NCI-H82 treated with DMSO at 0.1 percent for 48 hours (cell line): ENCODE data around the gene IRF8.
"Not testable (repeated sequence)": the region's sequence is repeated elsewhere in the genome, so short reads cannot be mapped to it uniquely, and the experiment has no call there.

Experiments used
- DNase-seq: peaks from one replicate; lab custom pipeline; 2025; ENCODE audit not compliant: unreplicated experiment; lab: John Stamatoyannopoulos, UW

IRF8 gene

DNA sequence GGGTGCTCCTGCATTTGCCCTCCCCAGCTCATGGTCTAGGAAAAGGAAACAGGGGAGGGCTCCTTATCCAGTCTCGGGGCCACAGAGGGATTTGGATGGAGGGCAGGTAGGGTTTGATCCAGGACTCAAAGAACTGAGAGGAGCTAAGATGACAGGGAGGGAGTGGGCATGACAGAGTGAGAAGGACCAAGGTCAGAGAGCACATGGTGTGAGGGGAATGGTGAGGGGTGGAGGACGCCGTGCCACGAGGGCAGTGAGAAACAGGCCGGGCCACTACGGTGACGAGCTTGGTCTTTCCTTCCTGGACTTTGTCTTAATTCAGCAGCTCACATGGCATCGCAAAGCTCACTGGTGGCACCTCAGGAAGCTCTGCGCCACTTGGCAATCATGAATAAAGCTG is 35.2 kb downstream of the IRF8 start:
- DNase-seq = no peak

DNA sequence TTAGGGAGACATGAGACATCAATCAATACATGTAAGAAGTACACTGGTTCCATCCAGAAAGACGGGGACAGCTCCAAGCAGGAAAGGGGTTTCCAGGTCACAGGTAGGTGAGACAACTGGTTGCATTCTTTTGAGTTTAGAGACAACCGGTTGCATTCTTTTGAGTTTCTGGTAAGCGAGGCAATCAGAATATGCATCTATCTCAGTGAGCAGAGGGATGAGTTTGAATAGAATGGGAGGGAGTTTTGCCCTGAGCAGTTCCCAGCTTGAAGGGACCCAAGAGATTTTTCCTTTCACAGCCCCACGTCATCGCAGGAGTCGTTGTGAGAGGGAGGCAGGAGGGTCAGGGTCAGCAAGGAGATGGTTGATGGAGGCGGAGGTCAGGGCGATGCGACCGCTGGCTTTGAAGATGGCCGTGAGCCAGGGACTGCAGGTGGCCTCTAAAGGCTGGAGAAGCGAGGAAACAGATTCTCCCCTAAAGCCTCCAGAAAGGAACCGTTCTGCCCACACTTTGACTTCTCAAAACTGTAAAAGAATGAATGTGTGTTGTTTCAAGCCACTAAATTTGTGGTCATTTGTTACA is 36.5 kb downstream of the IRF8 start:
- no peak for DNase-seq

DNA sequence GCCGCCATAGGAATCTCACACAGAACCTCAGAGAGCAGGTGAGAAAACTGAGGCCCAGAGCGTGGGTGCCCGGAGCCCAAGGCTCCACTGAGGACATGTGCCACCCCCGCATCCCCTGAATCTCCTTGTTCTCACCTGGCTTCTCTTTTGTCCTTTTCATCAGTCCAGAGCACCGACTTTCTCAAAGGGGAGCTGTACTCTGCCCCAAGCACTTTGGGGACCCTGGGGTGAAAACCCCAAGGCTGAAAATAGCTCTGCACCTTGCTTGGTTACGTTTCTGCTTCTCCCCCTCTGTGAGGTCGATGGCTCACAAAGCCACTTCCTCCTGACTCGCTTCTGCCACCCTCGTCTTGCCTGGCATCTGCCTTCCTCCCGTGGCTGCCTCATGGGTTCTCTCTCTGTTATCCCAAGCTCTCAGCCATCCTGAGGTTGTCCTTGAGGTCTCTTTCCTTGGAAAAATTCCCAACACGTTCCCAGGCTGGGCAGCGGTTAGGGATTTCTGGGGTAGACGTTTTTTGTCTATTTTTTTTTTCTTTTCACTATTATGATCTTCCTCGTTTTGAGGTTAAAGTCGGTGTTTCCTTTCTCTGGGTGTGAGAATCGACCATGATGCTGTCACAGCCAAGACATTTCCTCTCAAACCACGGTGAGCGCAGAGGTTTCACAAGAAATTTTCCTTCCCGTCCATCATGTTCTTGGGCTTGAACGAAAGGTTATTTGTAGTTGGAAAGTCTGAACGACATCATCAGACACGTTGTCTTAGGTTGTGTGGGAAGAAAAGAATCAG is 37.2 kb downstream of the IRF8 start:
- DNase-seq = no peak

GRCh38 chr16:85936816-85937215 is 37.9 kb downstream of the IRF8 start:
- no peak for DNase-seq

DNA sequence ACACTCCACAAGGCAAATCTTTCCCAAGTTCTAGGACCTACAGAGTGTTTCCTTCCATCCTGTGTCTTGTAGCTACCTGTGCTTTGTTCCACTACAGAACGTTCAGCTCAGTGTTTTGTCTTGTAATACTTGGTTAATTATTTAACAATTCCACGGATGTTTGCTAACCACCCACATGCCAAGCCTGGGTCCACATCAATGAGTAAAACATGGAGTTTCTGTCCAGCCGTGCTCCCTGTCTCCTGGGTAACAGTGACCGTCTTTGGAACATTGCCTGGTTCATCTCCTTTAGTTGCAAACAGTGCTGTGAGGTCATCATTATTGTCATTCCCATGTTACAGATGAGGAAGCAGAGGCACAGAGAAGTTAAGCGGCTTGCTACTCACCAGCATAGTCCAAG is 41.3 kb downstream of the IRF8 start:
- DNase-seq = no peak

DNA sequence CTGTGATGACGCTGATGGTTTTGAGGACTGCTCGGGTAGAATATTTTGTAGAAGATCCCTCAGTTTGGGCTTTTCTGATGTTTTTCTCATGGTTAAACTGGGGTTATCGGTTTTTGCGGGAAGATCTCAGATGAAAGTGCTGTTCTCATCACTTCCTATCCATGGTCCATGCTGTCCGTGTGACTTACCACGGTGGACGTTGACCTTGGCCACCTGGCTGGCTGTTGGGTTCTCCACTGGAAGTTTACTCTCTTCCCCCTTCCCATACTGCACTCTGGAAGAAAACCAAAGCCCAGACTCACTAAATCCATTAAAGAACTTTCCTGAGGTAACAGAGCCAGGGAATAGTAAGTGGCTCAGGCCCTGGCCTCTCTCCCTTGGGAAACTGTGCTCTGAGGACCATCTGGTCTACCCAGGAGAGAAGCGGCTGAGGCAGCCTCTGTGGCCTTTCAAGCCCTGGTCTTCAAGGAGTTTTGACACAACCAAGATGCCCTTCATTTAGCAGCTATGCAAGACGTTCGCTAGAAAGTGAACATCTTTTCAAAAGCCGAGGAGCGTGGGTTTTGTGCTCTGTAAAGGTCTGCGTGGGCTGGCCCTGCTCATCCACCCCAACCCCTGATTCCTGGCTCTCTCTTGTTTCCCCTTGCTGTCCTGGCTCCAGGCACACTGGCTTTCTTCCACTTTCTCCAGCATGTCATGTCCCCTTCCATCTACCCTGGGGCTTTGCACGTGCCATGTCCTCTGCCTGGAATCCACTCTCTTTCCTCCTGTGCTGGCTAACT is 43.1 kb downstream of the IRF8 start:
- no peak for DNase-seq

- not testable (repeated sequence) for DNase-seq
These were observed 43.7 kb downstream of the IRF8 start for GRCh38 chr16:85942659-85943058.

- DNase-seq = no peak
These were observed 44.7 kb downstream of the IRF8 start for GRCh38 chr16:85943711-85944110.

DNA sequence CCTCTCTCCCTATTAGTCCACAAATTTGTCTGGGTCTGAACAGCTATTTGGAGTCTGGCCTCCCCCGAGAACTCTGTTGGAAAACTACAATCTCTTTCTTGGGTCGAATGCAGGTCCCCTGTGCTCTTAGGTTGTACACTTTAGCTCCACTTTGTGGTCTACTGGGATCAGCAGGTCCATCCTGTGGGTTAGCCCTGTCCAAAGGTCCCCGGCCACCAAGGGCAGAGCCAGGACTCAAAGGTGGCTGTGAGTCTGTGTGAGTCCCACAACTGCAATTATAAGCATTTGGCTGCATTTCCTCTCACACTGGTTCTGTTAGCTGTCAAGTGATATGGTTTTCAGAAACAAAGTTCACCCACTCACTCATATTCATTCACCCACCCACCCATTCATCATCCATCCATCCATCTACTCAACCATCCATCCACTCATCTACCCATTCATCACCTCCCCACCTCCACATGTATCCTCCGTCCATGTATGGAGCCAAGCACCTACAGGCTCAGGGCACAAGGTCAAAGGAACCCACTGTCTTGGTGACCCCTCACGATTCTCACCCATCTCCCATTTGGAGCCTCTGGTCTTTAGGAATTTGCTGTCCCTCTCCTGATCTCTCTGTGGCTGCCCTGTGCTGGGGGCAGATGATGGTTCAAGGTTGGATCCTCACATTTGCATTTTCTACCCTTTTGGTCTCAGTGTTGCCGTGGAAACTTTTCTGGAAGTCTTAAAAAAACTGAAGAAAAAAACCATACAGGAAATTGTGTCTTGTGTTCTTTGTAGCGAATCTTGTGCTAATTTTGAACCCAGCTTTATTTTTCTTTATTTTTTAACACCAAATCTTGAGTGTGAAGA is 45.8 kb downstream of the IRF8 start:
- no peak for DNase-seq

DNA sequence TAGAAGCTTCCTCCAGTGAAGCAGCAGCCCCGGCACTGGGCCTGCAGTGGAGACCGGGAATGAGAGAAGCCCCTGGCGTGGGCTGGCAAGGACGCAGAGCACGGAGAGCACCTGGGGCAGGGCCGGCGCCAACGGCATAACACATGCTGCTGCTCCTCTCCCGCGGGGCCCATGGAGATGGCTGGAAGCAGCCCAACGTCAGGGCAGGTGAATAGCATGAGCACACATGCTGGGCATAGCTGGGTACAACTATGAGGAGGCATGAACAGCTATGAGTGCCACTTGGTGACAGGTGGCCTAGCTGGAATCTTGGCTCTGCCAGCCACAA is 46.4 kb downstream of the IRF8 start:
- no peak for DNase-seq

GRCh38 chr16:85946541-85947124 is 47.7 kb downstream of the IRF8 start:
- DNase-seq = no peak

- DNase-seq = no peak
These were observed 48.5 kb downstream of the IRF8 start for GRCh38 chr16:85947230-85948137.

GRCh38 chr16:85948138-85948509 is 49.2 kb downstream of the IRF8 start:
- DNase-seq = no peak

DNA sequence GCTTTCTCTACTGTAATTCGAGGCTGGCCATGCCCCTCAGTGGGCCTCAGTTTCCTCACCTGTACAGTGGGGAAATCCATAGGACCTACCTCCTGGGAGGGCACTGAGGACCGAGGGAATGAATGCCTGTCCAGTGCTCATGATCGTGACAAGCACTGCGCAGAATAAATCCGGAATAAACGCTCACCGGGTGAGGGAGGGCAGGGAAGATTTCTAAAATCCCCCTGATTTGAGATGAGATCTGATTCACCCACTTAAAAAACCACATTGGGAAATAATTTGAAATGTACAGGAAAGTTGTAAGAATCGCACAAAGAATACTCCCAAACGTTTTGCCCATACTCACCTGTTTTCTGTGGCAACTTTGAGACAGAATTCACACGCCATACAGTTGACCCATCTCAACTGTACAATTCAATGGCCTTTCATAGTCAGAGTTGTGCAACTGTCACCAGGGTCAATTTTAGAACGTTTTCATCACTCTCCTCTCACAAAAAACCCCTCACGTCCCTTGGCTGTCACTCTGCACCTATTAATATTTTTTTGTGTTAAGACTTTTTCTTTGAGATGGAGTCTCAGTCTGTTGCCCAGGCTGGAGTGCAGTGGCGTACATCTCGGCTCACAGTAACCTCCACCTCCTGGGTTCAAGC is 49.8 kb downstream of the IRF8 start:
- no peak for DNase-seq

- no peak for DNase-seq
These were observed 51.4 kb downstream of the IRF8 start for GRCh38 chr16:85950136-85950918.

DNA sequence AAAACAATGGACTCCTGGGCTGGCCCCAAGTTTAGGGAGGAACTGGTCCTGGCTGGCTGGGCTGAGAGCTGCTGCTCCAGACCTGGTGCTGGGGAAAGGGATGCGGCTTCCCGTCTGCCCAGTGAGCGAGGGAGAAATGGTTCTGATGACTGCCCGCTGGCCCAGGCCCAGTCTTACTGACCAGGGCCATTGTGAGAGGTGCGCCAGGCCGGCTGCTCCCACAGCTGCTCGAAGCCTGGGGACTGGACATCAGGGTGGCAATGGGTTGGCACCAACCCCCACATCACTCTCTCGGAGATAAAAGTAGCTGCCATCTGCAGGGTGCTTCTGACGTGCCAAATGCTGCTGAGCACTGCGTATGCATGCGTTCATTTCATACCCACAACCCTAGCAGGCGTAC is 53.2 kb downstream of the IRF8 start:
- DNase-seq = no peak

DNA sequence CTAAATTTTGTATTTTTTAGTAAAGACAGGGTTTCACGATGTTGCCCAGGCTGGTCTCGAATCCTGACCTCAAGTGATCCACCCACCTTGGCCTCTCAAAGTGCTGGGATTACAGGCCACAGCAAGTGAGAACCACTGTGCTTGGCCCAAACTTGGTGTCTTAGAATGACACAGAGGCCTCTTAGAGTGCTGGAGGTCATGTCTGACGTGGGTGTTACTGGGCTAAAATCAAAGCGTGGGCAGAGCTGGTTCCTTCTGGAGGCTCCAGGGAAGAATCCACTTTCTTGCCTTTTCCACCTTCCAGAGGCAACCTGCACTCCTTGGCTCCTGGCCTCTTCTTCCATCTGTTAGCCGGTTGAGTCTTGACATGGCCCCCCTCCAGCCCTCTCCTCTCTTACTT is 53.8 kb downstream of the IRF8 start:
- DNase-seq = no peak

DNA sequence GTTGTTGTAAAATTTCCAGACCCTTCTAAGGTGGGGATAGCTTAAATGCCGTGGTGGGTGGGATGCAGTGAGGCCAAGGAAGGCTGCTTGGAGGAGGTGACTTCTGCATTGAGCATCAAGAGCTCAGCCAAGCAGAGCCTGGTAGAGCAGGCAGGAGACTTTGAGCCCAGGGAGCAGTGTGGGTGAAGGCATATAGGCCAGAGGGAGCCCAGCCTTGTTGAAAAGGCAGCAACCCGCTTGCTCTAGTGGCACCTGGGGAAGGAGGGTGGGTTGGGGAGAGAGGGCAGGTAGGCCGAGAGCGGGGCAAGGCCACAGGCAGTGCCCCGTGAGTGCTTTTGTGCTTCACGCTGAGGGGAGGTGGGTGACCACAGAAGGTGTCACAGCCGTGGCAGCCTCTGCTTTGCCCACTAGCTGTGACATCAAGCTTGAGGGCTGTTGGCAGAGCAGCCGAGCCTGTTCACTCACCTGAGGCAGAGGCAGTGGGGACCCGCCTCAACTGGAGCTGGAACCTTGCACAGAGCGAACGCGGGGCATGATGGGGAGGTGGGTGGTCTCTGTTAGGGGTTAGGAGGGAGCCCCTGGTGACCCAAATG is 56.1 kb downstream of the IRF8 start:
- DNase-seq = no peak
